Activated CD4-positive, alpha-beta T cell treated with anti-CD3 and anti-CD28 coated beads, Interleukin-2, amount 50 U/mL, for 16 hours (primary cell): ENCODE measurements around the gene DOK5.

Source experiments
- DNase-seq: peaks from one replicate; pipeline ENCODE4 v3.0.0-alpha.2; 2020

The DOK5 gene

DNA sequence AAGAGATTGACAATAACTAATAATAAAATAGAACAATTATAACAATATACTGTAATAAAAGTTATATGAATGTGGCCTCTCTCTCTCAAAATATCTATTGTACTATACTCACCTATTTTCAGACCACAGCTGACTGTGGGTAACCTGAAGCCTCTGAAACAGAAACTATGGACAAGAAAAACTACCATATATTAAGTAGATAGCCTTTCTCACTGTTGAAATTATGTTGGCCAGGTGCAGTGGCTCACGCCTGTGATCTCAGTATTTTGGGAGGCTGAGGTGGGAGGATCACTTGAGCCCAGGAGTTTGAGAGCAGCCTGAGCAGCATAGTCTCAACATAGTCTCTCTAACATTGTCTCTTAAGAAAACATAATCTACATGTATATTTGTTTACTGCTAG is 89.9 kb downstream of the DOK5 start:
- no peak for DNase-seq

DNA sequence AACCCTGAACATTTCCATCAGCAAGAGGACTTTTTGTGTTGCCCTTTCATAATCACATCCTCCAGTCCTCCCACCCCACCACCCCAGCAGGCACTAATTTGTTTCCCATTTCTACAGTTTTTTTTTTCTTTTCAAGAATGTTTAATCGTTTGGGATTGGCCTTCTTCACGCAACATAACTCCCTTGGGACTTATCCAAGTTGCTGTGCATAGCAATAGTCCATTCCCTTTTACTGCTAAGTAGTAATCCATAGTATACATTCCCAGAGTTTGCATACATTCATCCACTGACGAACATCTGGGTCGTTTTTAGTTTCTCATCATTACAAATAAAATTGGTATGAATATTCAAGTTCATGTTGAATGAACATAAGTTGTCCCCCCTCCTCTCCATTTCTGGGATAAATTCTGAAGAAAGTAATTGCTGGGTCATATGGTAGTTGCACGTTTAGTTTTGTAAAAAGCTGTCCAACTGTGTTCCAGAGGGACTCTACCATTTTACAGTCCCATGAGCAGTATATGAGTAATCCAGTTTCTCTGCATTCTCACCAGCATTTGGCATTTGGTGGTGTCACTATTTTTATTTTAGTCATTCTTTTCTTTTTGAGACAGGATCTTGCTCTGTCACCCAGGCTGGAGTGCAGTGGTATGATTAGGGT is 90.8 kb downstream of the DOK5 start:
- DNase-seq = no peak

DNA sequence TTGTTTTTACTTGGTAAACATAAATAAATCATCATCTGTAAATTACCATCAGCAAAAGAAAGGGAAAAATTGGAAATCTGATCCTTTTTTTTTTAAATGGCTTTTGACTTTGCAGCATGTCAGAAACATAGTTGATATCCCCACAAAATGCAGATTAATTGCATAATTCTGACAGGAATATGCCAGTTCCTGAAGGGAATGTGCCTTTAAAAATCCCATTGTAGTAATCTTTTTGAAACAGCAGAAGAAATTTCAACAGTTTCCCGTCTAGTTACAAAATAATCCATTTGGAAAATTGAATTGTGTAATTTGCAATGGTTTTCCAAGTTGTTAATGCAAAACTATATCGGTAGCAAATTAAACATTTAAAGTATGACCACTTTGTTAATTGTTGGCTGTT is 95.2 kb downstream of the DOK5 start:
- DNase-seq = no peak

DNA sequence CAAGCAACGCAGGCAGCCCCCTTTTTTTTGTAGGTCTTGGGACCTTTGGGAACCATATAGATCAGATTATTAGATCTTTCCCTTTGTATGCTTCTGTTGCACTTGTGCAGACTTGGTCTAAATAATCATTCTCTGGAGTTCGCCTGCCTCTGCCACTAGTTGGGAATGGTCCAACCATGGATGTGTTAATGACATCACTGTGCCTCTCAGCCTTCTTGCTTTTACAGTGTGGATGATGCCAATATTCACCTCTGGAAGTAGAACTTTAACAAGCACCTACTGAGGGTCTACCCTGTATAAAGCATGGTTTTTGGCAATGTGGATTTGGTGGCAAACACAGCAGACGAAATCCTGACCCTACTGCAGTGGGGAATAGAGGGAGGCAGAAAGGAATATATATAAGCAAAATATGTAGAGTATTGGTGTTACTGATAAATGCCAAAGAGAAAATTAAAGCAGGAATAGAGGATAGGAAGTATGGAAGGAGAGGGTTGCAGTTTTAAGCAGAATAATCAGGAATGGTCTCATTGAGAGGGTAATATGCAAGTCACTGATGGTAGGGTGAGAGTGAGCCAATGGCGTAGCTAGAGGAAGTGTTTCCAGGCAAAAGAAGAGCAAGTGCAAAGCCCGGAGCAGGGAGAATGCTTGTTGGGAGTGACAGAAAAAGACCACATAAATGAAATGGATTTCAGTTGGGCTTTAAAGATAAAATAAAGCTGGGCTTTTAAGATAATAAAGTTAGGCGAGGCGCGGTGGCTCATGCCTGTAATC is 97.5 kb downstream of the DOK5 start:
- DNase-seq = no peak

DNA sequence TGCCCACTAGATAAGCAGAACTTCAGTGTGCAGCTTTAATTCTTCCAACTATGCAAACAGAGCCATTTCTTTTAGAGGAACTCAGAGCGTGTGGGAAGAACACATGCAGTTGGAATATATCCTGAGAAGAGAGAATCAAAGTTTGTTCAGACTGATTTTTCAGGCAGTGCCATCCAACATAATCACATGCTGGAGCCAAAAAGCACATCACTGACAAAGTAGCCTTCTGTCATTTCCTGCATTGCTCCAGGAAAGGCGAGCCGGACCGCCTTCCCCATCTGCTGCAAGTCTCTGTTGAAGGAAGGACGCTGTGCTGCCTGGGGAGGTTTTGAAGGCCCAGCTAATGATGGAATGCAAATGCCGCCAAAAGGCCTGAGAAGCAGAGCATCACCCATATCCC is 98.4 kb downstream of the DOK5 start:
- DNase-seq = no peak

DNA sequence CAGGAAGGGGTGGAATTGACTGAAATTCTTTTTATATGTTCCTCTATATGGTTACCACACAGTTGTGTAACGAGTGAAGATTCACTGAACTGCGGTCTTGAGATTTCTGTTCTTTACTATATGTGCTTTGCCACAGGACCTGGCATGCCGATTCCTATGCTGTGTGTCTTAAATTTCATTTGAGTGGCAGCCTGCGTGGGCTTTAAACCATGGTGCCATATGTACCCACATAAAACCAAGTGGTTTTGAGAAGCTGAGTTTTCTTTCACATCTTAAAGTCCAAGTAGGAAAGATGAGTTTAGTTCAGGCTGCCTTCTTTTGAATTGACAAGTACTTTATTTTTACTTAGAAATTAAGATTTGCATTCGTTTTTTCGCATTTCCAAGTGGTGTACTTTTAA is 101.1 kb downstream of the DOK5 start:
- no peak for DNase-seq

DNA sequence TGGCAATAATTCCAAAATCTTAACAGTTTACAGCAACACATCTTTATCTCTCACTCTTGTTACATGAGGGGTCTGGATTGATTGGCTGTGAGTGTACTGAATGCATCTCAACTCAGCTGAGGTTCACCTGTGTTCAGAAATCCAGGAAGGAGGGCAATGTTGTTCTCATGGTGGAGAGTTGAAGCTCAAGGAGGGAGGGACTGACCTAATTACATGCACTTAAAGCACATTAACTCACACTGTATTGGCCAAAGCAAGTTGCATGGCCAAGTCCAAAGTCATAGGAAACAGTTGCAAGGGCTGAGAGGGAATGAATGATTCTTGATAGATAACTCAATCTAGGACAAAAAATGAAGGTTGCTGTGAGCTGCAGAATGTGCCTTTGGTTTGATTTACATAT is 102.2 kb downstream of the DOK5 start:
- no peak for DNase-seq

DNA sequence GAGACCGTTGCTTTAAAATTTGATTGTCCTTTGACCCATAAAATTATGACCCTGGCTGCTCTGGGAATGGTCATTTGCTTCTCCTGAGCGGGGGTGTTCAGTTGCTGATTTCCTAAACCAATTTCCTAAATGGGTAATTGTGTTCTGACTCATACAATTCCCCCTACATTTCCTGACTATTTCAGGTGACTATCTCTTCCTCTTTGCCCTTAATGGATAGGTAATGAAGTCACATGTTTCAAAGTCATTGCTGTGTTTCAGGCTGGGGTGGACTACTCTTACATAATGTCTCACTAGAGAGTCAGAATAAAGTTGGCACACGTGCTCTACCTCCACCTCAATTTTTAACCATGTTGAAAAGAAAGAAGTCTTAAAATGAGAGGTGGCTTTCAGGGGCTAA is 109.8 kb downstream of the DOK5 start:
- no peak for DNase-seq

DNA sequence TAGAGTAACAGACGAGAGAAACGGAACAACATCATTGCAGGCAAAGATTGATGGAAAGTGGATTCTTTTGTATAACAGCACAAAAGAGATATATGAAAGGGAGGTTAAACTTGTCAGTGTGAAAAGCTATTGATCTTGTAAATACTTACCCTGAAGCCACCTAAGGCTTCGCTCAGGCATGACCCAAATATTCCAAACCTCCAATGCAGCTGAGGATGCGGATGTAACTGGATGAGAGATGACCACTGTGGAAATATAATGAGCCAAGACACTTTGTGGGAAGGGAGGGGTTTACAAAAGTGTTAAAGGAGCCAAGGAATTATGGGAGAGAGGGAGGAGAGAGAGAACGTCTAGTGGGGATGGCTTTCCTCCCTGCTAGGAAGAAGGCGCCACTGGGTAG is 112.0 kb downstream of the DOK5 start:
- DNase-seq = no peak

DNA sequence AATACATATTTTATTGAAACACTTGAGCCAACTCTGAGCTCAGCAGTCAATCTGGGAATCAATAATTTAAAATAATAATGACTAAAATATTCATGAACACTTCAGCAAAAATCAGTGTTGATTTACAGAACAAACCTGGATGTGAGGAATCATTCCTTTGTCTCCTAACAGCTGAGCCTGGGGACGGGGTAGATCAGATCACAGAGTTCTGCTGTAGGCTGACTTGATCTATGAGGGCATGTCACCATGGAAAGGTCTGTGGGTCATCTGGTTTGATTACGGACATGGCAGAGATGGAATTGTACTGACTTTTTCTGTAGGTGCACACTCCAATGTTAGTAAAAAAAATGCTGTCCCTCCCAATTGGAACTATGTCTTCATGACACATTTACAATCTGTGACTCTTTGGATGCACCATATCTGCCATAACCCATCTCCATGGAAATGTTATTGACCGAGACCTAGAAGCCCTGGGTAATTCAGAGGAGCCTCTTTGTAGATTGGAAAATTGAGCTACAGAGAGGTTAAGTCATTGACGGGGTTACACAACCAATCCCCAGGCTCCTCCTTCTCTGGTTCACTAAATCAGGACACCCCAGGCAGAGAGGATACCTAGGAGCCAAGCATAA is 114.1 kb downstream of the DOK5 start:
- DNase-seq = no peak

DNA sequence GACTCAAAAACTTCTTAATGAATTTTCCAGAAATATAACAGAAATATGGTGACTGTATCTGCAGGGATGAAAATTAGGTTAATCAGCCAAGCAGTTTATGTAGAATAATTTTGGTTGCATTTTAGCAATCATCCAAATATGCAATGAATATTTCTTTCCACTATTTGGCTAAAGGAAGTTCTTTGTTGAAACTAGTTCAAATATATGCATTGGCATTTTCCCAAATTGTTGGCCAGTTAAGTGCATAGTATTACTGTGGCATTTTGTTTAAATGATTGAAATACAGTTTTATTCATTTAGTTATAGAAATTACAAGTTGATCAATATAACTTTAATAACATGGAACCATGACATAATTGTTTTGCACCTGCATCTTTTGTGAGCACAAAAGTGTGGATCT is 115.5 kb downstream of the DOK5 start:
- no peak for DNase-seq

DNA sequence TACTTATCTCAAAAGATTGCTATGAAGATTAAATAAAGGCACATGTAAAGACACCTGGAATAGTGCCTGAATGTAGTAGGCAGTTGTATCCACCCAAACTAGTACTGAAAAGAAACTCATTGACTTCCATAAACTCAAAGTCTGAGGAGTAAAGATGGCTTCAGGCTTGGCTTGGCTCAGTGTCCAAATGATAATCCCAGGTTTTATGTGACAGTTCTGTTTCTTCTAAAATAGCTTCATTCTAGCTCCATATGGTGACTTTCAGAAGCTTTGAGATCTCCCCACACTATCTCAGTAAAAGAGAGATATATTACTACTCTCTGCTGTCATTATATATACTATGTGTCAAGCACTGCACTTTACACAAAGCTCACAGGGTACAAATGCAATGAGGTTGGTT is 121.3 kb downstream of the DOK5 start:
- DNase-seq = no peak

DNA sequence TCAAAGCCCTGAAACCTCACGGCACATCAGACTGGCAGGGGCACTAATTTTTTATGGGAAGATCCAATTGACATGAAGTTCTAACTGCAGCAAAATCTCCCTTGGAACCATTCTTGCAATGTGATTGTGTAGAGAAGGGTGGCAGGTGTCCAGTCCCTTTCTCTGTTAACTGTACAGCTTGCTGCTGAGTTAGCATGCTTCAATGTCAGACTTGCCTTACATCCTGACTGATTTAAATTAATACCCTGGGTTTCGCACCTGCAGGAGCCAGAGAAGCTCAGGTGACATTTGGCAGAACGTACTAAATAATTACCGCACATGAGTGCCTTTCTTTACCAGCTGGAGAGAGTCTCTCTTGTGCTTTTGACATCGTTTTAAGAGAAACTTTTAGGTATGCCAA is 123.0 kb downstream of the DOK5 start:
- DNase-seq = no peak

DNA sequence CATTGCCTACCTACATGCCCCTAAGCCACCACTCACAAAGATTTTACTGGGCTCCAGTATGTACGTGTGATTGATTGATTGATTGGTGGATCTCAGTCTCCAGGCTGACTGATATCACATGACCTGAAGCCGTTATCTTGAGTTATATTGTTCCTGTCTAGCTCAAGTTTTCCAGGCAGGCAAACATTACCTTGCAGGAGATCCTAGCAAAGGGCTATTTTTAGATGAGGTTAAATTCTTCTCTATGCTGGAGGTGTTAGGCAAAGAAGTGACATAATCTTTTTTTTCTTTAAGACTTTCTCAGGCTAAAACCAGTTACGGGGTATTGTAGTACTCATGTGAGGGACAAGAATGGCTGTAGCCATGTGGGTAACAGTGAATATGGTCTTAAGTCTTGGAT is 125.2 kb downstream of the DOK5 start:
- DNase-seq = no peak

DNA sequence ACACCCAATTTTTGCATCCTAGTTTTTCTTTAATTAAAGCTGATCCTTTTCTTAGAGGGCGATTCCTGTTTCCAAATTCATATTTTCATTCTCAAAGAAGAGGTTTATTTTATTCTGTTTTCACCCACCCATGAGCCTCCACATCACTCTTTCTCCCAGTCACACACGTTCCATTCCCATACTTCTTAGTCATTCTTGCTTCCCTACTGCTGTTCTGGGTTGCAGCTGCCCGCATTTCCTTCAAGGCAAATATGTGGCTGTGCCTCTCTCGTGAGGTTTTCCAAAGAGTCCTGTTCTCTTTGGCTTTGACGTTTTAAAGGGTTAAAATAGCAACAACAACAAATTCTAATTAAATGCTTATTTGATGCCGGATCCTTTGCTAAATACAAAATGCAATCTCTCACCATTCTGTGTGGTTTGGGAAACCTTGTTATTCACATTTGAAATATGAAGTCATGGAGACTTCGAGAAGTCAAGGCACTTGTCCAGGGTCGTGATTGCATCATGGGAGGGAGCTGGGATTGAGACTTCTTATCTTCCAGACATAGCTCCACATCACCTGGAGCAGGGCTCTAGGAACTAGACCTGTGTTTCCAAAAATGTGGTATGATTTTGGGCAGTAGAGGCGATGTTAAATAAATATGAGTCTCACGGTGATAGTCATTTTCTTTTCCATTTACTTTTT is 126.6 kb downstream of the DOK5 start:
- no peak for DNase-seq

DNA sequence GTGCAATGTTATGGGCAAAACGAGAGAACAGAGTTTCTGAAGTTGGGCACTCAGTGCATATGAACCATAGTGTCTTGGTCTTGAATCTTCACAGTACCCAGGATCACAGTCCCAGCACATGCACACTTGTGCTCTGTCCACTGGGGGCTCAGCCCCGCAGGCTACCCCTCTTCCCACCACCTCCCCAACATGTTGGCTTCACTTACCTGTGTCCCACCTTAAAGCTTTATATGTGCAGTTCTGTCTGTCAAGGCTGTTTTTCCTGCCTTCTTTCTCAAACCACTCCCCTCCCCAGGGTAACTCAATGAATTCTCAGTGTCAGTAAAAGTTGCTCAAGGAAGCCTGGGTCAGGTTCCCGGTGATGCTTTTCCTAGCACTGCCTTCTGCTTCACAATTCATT is 129.9 kb downstream of the DOK5 start:
- DNase-seq = no peak

DNA sequence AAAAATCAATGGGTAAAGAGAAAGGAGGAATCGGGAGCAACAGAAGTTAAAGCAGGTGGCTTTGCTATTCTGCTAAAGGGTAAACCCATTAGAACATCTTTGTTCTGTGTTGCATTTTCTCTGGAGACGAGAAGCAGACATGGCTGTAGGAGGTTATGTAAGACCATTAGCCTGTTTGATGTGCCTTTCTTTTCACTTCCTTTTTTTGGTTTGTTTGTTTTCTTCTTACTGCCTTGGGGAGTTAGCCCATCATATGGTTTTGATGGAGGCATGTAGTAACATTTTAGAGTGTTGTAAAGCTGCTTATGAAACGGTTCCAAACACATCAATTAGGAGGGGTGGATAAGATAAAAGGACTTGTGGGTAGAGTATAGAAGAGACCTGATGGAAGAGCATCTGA is 131.0 kb downstream of the DOK5 start:
- DNase-seq = no peak

DNA sequence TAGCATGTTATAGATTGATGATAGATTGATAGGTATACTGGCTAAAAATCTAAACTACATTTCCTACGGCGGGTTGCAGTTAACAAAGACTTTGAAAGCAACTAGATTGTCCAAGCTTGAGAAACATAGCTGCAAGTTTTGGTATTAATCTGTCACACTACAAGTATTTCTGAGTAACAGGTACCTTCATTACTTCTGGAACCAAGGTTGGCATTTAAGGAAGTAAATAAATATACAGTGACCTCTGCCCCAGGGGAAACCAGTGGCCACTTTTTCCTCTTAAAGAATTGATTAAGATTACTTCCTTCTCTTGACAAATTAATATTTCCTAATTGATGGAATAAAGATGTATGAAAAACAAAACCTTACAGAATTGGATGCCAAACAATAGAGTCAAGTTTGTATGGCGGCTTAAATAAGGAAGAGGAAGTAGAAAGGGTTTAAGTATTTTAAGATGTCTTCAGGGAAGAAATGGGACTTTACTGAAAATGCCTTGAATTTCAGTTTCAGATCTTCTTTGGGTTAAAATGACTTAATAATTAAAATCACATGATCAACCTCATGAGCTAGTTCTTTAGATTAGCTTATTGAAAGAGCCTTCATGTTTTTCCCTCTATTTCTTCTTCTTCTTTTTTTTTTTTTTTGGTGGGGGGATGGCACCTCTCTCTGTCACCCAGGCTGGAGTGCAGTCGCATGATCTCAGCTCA is 132.8 kb downstream of the DOK5 start:
- DNase-seq = no peak

DNA sequence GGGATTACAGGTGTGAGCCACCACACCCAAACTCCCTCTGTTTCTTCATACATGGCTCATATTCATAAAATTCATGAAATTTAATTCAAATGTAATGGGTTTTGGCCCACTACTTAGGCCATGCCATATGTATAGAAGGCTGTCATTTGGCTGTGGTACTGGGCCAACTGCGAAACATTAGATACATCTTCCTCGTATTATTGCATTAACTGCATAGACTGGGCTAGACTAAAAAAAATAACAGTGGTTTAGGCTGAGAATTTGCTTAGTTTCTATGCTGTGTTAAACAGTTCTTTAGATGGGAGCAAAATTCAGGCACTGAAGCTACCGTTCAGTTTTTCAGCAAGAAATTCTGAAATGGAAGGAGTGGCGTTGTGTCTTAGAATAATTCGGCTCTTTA is 133.6 kb downstream of the DOK5 start:
- DNase-seq = no peak

DNA sequence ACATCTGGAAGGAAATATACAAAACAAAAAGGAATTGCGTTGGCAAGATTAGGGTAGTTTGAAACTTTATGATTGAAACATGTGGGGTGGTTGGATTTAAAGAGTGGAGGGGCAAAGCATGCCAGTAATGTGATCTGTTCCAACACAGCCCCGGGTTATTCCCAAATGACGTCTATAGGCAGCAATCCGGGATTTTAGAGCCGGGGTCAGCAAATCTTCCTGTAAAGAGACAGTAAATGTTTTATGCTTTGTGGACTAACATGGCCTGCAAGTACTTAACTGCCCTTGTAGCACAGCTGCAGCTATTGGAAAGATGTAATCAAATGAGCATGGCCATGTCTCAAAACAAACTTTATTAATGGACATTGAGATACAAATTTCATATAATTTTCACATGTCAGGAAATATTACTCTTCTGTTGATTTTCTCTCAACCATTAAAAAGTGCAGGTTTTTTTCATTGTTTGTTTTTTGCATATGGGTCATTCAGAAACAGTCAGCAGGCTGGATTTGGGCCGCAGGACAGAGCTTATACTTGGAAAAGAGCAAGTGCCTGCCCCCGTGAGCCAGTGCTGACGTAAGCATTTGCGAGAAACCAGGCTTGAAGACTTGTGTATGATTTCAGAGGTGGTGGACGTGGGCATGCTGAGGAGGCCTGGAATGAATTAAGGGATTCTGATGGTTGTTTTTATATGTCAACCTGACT is 136.5 kb downstream of the DOK5 start:
- no peak for DNase-seq

DNA sequence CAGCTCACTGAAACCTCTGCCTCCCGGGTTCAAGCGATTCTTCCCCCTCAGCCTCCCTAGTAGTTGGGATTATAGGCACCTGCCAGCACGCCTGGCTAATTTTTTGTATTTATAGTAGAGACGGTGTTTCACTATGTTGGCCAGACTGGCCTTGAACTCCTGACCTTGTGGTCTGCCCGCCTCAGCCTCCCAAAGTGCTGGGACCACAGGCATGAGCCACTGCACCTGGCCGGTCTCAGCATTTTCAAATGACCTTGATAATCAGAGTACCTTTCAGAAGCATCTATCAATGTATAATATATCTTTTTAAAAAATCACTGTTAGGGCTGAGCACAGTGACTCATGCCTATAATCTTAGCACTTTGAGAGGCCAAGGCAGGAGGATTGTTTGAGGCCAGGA is 143.0 kb downstream of the DOK5 start:
- no peak for DNase-seq

DNA sequence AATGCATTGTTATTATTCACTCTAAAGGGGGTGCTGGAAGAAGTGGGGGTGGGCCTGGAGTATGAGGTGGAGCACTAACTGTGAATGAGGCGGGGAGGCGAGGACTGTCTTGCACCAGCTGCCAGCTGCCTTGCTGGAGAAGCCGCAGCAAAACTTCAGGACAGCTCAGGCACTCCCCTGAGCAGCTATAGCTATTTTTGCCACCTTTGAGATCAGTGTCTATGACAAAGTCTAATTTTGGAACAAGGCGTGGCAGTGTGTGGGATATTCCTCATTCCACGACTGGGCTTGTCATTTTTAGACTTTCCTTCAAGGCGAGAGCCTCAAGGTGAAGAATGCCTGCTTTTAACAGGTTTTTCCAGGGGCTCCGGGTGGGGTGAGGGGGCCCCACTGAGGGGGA is 143.8 kb downstream of the DOK5 start:
- DNase-seq = no peak

DNA sequence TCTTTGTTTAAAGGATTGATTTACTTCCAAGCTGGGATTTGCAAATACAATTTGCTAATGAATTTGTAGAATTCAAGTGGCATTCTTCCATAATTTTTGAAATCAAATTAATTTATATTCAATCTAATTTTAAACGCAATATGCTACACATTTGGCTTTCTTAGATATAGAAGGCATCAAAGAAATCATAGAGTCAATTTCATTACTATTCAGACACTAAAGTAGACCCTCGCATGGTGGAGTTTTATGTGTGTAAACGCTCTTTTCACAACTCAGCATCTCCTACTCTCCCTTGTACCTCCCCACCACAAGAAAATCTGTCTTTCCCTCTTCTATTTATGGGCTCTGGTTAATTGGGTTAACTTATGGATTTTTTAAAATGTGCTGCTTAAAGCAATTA is 144.3 kb downstream of the DOK5 start:
- DNase-seq = no peak
